Activated naive CD8-positive, alpha-beta T cell treated with anti-CD3 and anti-CD28 coated beads, Interleukin-2, amount 50 U/mL, for 16 hours (primary cell): ENCODE results near the gene SEC14L1.
"Not testable (repeated sequence)": the region's sequence is repeated elsewhere in the genome, so short reads cannot be mapped to it uniquely, and the experiment has no call there.

Experiments
- DNase-seq: peaks from one replicate; pipeline ENCODE4 v3.0.0-alpha.2; 2020; ENCODE audit warnings: low read depth, low spot score

SEC14L1 gene

GRCh38 chr17:77140878-77141767, at the start of gene SEC14L1:
Gene SEC14L1 (plus strand): TSS chr17:77140969. CDS start chr17:77143597, 2,628 bp downstream.
- no peak for DNase-seq

- no peak for DNase-seq
These were observed 48.7 kb upstream of the SEC14L1 start for GRCh38 chr17:77092025-77092424.

- DNase-seq = no peak
These were observed 45.3 kb upstream of the SEC14L1 start for GRCh38 chr17:77095461-77095860.

GRCh38 chr17:77096570-77097214, 44.1 kb upstream of the SEC14L1 start:
- DNase-seq = no peak

DNA sequence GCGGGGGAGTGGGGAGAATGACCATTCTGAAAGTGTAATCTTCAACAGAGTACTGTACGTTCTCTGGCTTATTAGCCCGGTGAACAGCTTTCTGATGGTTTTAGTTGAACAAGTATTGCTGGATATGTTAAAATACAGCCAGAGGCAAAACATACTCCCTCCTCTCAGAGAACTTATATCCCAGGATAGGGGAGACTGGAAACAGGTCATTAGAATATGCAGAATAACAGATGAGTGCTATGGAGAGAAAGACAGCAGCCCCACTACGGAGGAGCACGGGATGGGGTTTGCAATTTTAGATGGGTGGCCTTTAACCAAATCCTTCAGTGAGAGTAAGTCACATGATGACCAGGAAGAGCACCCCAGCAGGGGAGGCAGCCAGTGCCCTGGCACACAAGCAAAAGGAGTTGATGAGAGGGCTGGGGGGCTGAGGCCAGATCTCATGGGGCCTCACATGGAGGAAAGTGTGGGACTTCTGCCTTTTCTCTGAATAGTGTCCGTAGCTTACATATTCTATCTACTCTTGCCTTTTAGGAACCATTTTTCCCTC, 43.1 kb upstream of the SEC14L1 start:
- DNase-seq = no peak

GRCh38 chr17:77098884-77099545, 41.8 kb upstream of the SEC14L1 start:
- no peak for DNase-seq

DNA sequence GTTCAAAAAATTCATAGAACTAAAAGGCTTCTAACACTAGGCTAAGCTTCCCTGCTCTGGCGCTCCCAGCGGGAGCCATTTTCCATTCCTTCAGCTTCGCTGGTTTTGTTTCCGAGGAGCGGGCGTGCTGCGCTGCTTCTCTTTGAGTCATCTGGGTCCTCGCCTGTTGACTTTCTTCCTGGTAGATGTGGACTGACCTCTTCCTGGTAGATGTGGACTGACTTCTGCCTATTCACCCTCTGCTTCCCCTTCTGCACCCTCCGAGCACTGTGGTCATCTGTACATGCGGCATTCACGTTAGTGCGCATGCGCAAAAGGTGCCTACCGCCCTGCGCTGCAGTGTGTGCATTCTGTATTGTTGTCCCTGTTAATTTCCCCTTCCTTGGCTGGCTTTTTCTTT, 40.8 kb upstream of the SEC14L1 start:
- no peak for DNase-seq

- DNase-seq = no peak
These were observed 39.0 kb upstream of the SEC14L1 start for GRCh38 chr17:77101521-77102410.

- not testable (repeated sequence) for DNase-seq
These were observed 38.2 kb upstream of the SEC14L1 start for GRCh38 chr17:77102411-77103134.

DNA sequence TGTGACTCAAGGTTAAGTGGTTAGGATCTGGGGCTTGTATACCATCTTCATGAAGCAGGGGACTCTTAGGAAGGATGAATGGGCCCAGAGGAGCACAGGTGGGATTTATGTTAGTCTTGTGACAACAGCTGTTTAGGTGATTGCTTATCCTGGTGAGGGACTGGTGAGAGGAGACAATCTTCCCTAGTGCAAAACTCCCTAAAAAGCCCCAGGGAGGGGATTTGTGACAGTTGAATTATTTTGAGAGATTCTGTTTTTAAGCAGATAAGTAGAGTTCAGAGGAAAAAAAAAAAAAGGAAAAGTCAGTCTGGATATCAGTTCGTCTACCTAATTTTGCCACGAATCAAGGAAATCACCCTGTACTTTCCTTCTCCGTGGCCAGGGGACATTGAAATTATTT, 35.1 kb upstream of the SEC14L1 start:
- DNase-seq = no peak

DNA sequence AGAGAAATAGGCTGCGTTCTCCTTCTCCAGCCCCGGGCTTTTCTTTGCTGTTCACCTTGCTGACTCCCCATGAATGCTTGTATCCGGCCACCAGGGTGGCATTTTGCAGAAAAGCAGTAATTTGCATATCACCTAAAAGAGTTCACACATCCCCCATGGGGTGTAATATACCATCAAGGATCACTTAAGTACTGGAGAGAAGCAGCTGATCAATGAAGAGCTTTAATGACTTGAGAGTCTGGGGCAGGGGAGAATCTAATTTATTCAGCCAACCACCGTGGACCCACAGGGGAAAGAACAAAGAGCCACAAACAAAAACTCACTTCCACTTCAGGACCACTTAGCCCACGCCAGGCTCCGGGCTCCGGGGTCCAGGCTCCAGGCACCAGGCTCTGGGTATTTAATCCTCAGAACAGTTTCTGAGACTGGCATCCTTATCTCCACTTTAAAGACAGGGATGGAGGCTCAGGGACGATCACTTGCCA, 33.9 kb upstream of the SEC14L1 start:
- no peak for DNase-seq

- DNase-seq = peak; percentile 35
These were observed 33.0 kb upstream of the SEC14L1 start for GRCh38 chr17:77107506-77108433.

DNA sequence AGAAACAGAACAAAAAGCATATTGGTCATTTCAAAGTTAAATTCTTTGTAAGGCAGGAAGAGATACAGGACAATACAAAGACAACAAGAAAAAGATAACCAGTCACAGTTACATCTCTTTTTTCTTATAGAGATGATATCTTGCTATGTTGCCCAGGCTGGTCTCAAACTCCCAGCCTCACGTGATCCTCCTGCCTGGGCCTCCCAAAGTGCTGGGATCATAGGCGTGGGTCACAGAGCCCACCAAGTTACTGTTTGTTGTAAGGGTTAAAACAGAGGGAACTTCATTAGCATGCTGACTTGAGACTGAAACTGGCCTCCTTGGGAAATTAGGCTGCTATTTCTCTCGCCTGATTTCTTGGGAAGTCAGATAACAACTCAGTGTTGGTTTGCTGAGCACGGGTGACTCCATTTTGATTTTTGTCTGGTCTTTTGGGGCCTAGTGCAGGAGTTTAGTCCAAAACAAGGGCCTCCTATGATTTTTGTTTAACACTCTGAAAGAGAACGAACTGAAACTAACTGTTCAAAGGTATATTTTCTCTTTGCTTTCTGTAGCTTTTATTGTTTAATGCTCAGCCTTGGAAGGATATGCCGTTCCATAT, 31.5 kb upstream of the SEC14L1 start:
- DNase-seq = no peak

DNA sequence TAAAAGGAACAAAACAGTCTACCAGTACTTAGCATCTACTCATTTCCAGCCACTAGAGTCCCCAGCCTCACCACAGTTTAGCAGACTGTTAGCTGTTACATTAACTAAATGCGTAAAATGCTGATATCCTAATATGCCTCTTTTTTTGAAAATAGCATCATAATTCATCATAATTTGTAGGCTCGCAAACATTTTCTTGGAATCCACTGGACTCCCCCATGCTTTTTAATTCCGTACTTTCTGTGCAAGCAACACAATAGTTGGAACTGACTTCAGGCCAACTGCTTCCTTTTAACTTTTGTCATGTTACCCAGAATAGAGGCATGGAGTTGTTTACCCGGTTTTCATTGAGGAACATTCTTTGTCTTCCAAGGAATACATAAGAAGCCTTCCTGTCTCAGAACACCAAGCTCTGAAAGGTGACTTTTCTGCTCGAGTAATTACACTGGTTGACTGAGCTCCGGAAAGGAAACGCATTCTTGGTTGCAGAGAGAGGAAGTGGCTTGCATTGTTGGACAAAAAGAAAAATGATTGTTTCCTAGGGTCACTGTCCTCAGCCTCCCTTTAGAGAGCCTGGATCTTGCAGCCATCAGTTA, 30.9 kb upstream of the SEC14L1 start:
- DNase-seq = no peak

GRCh38 chr17:77111165-77111933, 29.4 kb upstream of the SEC14L1 start:
- not testable (repeated sequence) for DNase-seq

- DNase-seq = no peak
These were observed 28.9 kb upstream of the SEC14L1 start for GRCh38 chr17:77111934-77112296.

DNA sequence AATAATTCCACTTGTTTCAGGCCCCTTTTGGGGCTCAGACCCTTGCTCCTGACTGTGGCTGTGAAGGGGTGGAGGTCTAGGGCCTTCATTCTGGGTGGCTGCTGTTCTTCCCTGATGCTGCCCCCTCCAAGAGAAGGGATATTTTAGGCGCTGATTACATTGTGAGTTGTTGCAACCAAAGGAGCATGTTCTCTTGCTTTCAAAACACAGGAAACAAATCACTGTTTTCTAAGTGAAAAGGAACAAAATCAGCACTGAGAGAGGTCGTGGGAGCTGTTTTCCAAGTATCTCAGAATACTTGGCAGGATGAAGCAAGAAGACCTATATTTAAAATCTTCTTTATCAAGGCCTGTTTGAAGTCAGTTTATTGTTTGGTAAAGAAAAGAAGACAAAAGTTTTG, 25.3 kb upstream of the SEC14L1 start:
- DNase-seq = no peak

GRCh38 chr17:77115947-77116346, 24.8 kb upstream of the SEC14L1 start:
- no peak for DNase-seq
